GM18499 (cell line): ENCODE data around the gene DCC.

Source experiments
- ATAC-seq: cut with Tn5 transposase; IDR thresholded peaks from one replicate; pipeline ENCODE4 v1.9.1; 2021; ENCODE audit warnings: moderate number of reproducible peaks; ENCODE audit not compliant: insufficient read depth, unreplicated experiment

Gene DCC

DNA sequence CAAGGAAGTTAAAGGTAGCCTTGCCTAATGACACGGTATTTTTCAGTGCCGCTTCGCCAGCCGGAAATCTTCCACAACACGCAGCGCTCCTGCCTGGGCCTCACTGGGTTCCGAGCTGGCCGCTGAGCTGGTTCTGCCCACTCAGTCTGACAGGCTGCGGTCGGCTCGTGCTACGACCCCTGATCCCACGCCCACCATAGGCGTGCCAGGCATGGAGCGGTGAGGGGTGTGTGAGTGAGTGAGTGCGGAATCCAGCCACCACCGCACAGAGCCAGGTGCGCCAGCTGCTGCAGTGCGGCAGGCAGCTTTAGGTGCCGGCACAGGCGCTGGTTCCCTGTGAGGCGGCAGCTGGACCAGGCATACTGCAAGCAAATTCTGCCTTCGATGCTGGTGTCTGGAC is 407.9 kb downstream of the DCC start:
- ATAC-seq: no peak

DNA sequence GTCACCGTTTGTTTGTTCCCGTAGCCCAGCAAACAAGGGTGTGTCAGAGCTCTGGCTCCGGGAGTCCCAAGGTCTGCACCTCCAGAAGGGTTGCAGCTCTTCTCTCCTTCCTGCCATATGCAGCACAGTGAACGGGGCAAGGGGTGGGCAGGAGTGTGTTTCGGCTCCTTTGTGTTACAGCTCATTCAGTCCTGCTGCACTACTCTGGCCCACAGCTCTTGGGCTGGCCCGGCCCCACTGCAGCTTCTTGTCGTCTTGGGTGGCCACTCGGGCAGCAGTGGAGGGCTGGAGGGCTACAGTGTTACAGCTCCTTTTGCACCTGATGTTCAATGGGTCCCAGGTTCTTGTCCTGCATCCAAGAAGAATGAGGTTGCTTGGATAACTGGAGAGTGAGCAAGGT is 408.3 kb downstream of the DCC start:
- ATAC-seq: no peak

DNA sequence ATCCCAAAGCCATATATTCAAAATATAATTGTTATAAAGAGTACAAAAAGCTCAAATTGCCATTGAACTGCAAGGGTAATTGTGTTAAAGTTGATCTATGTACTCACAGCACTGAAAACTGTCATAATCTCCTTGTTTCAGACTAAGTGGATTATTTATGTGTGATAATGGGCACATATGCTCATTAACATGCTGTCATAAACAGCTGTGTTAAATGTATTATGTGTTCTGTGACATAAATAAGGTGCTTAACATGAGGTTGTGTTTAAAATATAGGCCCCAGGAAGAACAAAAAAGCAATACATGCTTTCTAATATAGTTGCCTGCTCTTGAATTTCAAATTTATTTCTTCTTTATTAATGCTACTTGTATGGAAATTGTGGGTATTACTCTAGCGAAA is 409.5 kb downstream of the DCC start:
- no peak for ATAC-seq

DNA sequence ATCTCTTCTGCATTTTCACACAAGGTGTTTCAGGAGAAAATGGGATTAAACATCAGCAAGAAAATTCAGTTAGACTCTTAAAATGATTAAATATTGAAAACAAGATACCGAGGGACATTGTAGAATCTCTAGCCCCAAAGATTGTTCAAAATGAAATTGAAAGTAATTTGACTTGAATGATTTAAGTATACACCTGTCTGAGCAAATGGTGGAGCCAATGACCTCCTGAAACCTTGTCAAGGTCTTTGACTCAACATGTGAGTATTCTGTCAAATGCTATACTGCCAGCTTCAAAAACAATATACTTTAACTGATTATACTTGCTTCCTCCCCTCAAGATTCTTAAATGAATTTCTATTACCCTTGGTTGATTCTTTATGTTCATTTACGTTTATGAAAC is 411.0 kb downstream of the DCC start:
- ATAC-seq: no peak

DNA sequence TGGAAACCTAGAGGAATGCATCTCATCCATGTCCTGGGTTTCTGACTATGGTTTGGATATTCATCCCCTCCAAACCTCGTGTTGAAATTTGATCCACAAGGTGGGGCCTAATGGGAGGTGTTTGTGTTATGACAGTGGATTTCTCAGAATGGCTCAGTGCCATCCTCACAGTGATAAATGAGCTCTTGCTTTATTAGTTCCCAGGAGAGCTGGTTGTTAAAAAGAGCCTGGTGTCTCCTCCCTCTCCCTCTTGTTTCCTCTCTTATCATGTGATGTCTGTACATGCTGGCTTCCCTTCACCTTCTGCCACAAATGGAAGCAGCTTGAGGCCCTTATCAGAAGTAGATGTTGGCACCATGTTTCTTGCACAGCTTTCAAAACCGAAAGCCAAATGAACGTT is 424.3 kb downstream of the DCC start:
- ATAC-seq: no peak

DNA sequence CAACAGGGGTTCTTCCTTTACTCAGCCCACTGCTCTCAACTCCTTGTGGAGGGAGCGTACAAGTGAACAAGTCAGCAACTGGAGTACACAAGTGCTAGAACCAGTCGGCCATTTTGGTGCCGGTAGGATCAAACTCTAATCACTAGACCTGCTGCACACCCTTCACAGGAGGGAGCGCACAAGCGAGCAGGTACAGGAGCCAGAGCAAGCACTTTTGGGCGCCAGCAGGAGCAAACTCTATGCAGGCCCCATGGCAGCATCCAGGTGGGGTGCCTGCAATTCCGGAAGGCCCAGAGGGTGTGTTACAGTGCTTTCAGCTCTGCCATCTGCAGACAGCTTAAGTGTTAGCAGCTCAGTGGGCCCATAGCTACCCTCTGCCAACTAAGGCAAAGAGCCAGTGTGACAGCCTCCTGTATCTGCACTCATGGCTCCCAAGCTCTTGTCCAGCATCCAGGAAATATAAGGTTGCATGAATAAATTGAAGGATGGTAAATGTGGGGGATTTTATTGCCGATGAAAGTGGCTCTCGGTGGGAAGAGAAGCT is 426.1 kb downstream of the DCC start:
- ATAC-seq: no peak

DNA sequence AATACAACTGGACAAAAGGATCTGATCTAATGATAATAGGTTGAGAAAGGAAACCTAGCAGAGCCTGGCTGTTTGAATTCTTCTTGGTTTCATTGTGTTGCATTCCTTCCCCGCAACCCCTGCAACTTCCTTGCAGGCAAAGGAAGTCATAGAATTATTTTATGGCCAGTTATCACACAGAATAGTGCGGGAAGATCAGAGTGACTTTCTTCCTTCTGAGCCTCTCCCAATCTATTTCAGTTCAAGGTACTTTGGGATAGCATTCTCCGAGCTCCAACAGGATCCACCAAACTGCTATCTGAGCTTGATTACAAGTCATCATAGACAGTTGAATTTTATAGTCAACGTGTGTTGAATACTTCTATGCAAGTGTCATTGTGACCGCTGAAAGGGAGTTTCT is 441.1 kb downstream of the DCC start:
- ATAC-seq: no peak

DNA sequence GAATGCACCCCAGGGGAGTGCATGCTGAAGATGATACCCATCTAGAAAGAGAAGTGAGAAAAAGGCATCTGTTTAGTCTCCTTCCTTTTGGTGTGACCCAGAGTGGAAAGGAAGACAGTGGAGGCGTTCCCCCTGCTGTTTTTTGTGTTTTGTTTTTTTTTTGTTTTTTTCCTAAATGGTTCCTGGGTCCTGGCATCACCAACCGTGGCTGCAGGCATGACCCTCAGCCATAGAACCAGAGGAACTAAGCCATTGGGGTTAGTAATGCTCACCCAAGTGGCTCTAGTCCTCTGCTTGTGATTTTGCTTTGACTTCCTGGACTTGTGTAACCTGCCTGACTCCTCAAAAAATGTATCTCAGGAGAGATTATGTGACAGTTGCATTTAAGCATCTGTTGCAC is 451.3 kb downstream of the DCC start:
- no peak for ATAC-seq

DNA sequence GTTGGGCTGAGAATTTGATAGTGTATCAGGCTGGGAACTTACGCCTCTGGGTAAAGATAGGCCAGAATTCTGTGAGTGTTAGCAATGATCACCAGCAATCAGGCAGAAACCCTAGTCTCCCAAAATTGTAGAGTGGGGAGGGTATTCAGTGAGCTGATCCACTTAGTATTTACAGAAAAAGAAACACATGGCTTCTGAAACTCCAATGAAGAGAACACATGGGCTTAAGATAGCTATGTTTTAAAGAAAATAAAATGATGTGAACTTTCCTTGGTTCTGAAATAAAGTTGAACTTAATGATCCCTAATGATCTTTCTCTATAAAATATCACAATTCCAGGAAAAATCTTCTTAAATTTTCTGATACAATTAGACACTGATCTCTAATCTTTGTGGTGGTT is 472.8 kb downstream of the DCC start:
- ATAC-seq: no peak

DNA sequence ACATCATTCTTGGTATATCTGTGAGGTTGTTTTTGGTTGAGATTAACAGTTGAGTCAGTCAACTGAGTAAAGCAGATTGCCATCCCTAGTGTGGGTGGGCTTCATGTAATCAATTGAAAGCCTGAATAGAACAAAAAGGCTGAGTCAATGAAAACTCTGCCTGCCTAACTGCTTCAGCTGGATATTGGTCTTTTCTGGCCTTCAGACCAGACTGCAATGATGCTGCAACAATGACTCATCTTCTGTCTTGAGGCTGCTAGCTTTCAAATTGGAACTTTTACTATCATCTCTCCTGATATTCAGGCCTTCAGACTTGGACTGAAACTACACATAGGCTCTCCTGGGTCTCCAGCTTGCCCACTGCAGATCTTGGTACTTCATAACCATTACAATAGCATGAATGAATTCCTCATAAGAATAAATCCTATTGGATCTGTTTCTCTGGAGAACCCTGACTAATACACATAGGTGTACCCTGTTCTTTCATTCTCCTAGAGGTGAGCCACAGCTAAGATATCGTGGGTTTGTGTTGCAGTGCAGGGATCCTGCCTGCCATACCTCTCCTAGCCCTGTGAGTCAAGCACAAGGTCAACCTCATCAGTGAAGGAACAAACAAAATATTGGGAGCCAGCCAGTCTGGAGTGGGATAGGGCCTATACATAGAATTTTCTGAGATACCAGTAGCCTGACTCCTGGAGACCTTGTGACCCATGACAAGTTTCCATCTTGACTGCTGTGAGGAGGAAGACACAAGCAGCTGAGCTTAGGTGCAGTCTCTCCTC is 473.8 kb downstream of the DCC start:
- no peak for ATAC-seq

DNA sequence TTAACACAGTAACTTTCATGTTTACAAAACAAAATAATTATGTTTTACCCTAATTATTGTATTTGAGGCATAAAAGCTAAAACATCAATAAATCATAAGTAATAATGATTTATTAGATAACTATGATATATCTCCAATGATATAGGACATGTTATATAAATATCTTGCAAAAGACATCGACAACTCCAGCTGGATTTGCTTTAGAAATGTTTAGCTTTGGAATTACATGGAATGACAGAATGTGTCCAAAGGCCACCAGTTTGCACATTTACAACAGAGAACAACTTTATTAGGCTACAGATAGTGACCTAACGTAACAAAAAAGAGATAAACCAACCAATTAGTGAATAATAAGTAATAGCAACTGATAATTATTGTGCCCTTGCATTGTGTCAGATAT is 475.7 kb downstream of the DCC start:
- no peak for ATAC-seq

DNA sequence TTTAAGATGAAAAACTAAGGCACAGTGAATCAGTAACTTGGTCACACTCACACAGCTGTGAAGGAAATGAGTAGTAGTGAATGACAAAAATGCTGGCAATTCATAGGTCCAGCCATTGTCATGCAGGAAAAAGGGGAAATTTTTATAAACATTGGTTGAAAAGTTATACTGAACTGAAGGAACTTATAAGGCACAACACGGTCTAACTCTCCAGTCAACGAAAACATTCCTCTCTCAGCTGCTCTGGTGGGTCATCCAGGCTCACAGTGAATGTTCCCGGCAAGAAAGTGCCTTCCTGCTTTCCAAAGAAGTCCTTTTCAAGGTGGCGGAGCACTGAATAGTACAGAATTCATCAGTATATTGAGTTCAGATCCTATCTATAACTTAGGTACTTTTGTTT is 476.1 kb downstream of the DCC start:
- no peak for ATAC-seq

DNA sequence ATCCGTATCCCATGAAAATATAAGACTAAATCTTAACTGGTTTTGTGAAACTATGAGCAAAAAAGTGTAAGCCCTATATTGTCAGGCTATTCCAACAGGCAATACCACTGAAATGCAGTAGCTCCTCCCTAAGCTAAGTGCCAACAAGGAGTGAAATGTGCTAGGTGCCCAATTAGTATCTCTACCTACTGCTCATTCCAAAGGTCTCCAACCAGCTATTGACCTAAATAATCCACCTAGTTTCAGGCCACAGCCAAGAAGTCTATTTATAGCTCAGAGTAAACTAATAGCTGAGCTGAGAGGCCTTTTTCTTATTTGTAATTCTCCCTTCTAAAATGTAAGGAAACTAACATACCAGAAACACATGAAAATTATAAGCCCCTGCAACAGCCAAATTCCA is 482.2 kb downstream of the DCC start:
- no peak for ATAC-seq

DNA sequence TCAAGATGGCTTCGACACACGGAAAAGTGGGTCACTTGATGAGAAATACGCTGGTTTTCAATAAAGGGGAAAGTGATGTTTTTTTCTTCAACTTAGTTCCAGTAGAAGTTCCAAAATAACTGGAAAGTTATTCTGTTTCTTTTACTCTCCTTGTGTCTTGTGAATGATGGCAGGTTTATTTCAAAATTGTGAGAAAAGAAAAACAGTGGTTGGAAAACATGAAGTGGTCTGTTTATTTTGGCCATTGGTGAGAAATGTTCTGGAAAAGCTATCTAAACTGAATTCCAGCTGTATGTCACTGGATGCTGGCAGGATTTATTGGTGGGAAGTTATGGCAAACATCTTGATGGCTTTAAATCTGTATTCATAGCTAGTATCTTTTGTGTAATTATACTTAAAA is 484.1 kb downstream of the DCC start:
- ATAC-seq: no peak

DNA sequence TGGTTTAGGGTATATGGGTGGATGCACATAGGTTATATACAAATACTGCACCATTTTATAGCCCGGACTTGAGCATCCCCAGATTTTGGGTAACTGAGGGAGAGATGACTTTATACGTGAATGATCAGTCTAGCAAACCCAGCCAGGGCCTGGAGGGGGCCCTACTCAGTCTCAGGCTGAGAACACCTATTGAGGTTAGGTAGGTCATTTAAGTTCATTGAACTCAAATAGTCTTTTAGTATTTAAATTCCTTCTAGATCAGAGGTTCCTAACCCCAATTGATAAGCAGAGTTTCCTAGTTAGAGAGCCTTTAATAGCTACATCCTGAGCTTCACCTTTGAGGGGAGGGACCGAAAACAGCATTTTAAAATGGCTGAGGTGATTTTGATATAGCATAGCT is 487.0 kb downstream of the DCC start:
- no peak for ATAC-seq

DNA sequence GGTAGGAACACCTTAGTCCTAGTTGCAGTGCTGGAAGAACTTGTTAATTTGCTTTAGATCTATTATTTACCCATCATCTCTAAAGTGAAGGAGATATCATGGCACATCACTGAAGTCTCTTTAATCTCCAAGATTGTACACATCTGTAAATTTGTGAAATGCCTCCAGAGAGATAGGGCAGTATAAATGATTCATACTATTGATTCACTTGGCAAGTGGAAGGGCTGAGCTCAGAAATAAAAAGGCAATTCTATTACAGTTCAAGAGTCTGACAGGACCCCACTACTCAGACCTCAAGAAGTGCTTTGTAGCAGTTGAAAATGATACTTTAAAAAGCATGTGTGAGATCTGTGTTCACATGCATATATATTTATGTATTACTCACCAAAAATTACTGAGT is 489.3 kb downstream of the DCC start:
- no peak for ATAC-seq

DNA sequence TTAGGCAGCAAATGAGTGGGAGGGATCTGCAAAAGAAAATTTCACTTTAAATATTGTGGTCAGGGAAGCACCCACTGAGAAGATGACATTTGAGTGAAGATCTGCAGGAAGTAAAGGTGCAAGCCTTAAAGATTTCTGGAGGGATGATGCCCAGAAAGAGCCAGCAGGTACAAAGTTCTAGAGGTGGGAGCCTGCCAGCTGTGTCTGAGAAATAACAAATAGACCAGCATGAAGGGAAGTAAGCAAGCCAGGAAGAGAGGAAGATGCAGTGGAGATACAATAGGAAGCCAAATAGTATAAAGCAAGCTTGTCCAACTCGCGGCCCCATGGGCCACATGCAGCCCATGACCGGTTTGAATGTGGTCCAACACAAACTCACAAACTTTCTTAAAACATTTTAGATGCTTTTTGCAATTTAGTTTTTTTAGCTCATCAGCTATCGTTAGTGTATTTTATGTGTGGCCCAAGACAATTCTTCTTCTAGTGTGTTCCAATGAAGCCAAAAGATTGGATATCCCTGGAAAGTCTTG is 489.9 kb downstream of the DCC start:
- ATAC-seq: no peak

DNA sequence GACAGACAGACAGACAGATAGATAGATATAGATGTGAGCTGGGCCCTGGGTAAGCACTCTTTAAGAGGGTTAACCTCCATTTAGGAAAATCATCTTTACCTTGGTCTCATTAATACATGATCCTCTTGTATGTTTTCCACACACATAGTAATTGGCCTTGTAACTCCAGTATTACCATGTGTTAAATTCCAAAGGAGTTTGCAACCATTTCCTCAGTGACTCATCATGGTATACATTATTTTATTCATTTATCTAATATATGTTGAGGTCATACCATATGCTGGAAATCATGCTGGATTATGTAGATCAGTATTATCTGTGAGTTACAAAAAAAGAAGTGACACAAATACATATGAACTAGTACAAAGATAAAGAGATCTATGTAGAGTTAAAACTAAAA is 504.3 kb downstream of the DCC start:
- no peak for ATAC-seq

DNA sequence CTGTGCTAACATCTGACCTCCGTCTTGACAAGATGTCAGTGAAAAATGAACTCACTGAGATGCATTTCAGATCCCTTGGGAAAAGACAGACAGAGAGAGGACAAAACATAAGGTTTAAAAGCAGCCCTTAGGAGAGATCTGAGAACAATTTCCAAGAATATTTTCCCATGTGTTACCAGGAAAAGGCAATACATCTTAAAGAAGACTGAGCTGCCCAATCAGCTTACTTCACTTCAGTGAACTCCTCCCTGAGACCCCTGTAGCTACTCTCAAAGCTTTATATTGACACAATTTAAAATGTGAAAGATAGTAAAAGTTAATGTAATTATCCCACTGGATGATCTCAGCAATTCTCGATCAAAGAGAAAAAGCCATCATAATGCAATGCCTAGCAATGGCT is 505.0 kb downstream of the DCC start:
- ATAC-seq: no peak

DNA sequence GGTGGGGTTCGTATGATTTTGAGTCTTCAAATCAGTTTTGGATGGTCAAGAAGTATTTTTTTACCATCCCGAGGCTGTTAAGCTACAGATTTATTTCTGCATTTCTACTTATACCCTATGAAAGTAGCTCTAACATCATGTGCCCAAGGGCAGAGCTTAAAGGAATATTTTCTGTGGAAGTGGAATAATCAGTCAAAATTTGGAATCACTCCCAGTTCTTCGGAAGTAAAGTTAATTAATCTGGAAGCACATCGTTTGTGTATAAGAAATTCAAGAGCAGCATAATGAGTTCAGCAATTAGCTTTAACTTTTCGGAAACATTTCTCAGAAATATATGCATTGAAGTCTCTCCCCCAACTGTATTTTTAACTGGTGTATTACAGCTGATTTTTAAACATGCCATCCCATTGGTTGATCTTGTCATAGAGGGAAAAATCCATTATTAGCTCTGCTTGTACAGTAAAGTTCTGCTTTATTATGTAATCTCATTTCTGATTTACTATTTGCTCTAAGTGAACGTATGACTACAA is 510.1 kb downstream of the DCC start:
- no peak for ATAC-seq

DNA sequence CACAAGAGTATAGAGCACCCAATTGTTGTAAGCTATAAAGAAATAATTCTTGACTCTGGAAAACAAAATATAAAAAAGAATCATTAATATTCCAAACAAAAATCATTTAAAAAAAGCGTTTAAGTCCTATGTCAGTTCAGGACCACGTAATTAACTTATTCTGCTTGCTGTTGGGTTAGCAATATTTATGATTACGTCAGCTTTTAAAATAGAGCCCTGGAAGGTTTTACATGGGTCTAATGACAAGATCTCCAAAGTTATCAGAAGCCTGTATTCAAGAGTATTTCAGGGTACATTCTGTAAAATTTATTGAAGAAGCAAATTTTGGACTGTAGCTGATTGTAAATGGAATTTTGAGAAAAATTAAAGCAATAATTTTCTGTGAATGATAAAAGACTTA is 521.6 kb downstream of the DCC start:
- no peak for ATAC-seq

DNA sequence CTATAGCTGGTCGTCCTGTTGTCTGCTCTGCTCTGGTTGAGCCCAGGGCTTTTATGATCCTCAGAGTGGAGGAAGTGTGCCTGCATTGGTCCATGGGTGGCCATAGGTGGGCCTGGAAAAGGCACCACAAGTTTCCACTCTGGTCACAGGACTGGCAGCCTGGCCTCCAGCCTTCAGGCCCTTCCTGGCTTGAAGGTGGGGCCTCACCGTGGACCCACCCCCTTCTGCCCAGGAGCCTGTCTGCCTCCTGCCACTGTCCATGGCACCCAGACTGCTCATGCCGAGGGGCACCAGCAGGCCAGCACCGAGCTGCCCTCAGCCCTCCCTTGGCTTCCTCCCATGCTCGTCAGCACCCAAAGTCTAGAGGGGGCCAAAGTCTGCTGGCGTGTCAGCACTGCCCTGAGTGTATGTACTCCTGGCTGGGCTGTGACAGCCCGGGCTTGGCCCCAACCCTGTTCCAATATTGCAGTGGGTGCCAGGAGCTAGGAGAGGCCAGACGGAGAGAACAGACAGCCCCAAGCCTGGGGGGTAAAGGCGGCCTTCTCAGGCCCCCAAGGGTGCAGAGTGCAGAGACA is 529.4 kb downstream of the DCC start:
- no peak for ATAC-seq
